ENCODE results near the gene TSPAN11. TPM values are rescaled to one million over a fixed set of nuclear protein-coding genes. Genes with fewer than 3 reads are reported as not detected.

TSPAN11 gene
- polyA plus RNA-seq, 2 of the 4 experiments (the other 2 are of a cell fraction) = 0.01 to 0.06 TPM

GRCh38 chr12:30977124-30977523, 50.6 kb downstream of the TSPAN11 start:
- POLR2A ChIA-PET = no interaction called here
- FAIRE-seq = no peak
- H3K9me3 ChIP-seq = no peaks in the 10 kb centered on the region

More at GRCh38 chr12:30977124-30977523, 50.6 kb downstream of the TSPAN11 start:
- WGBS (ENCODE audit: missing lambda C conversion rate) = 67% methylated on average over 10 of the region's 11 CpGs
- no peak overlapping the region for H3K27ac ChIP-seq
- H3K4me1 ChIP-seq = no peaks in the 10 kb centered on the region
- CTCF ChIA-PET = interaction anchor here (10.4 kb wide), 1 partner anchor 7 kb away, joined by 70 read pairs; no protein-coding TSS in a partner anchor
- H3K4me2 ChIP-seq = no peak overlapping the region
- DNase-seq (ENCODE audit: low read depth in 1 of 2, low spot score in 1 of 2) (no peak), ATAC-seq (no peak)
- no peak overlapping the region for H3K4me3 ChIP-seq
- TF ChIP-seq HOXA7 (CRISPR knock-in tag; IDR thresholded peaks at IDR 0.05) (no peak), EHMT2 (IDR thresholded peaks at IDR 0.05; ENCODE audit: low read depth) (no peak), REST (IDR thresholded peaks at IDR 0.05) (no peak), PHF8 (IDR thresholded peaks at IDR 0.05; ENCODE audit: borderline replicate concordance, low read depth) (no peak), HDAC2 (IDR thresholded peaks at IDR 0.05) (no peak), RCOR1 (IDR thresholded peaks at IDR 0.05; ENCODE audit: low read depth, low read length) (no peak), NFE2L2 (conservative IDR thresholded peaks at IDR 0.05; ENCODE audit: low read length) (no peak), RARB (CRISPR knock-in tag; IDR thresholded peaks at IDR 0.05) (no peak), NR3C1 (IDR thresholded peaks at IDR 0.05) (no peak), FOSB (CRISPR knock-in tag; IDR thresholded peaks at IDR 0.05) (no peak), HOXB5 (CRISPR knock-in tag; IDR thresholded peaks at IDR 0.05) (no peak), ATOH8 (CRISPR knock-in tag; IDR thresholded peaks at IDR 0.05; ENCODE audit: low read depth) (no peak), HES2 (IDR thresholded peaks at IDR 0.05) (no peak), CHD2 (IDR thresholded peaks at IDR 0.05; ENCODE audit: low read length, partially characterized antibody) (no peak), TFCP2L1 (CRISPR knock-in tag; IDR thresholded peaks at IDR 0.05) (no peak), BCL3 (IDR thresholded peaks at IDR 0.05) (no peak), FOSL2 (IDR thresholded peaks at IDR 0.05) (no peak), FOSL2 (CRISPR knock-in tag; IDR thresholded peaks at IDR 0.05) (no peak), ELK1 (IDR thresholded peaks at IDR 0.05; ENCODE audit: low read depth, low read length) (no peak), CEBPB (IDR thresholded peaks at IDR 0.05) (no peak), KDM1A (IDR thresholded peaks at IDR 0.05; ENCODE audit: low read depth) (no peak)

Data from A549 (cell line).